K562 (cell line): Measurements from ENCODE around the gene BAD. TPM values are rescaled to one million over a fixed set of nuclear protein-coding genes. Genes with fewer than 3 reads are reported as not detected.

Experiments used
- BHLHE40 ChIP-seq: IDR thresholded peaks from 2 replicates; pipeline ENCODE4 v1.6.1; 2011; ENCODE audit warnings: low read length, improper control_type of control experiment
- CHCHD3 ChIP-seq: fragments of 250-450 bp; sonication (Bioruptor Pico); IDR thresholded peaks from 2 replicates; pipeline ENCODE4 v2.1.2; 2022; ENCODE audit warnings: mild to moderate bottlenecking
- ESRRA ChIP-seq: fragments of 450-650 bp; IDR thresholded peaks from 2 replicates; pipeline ENCODE4 v1.6.1; 2014; ENCODE audit warnings: low read depth, mild to moderate bottlenecking, moderate library complexity, borderline replicate concordance
- FOSL1 ChIP-seq: fragments of 200-800 bp; sonication (Bioruptor generic); conservative IDR thresholded peaks from 2 replicates; pipeline ENCODE4 v1.6.1; 2016; ENCODE audit warnings: missing genetic modification characterization, missing compliant biosample characterization
- FOXA3 ChIP-seq, 2 experiments: fragments of 450-650 bp in 1 of 2; sonication (generic) in 1 of 2; formaldehyde crosslinking; IDR thresholded peaks in 1 of 2; conservative IDR thresholded peaks in 1 of 2; 2 replicates each; pipeline versions ENCODE4 v1.4.0 to v1.8.0; 2020 to 2022; ENCODE audit warnings: mild to moderate bottlenecking in 2 of 2, missing genetic modification reagents in 1 of 2
- FOXM1 ChIP-seq, 2 experiments: fragments of 450-650 bp in 1 of 2; sonication (generic) in 1 of 2; formaldehyde crosslinking in 1 of 2; IDR thresholded peaks; 2 replicates each; pipeline versions ENCODE4 v1.6.1 to v1.9.0; 2017 to 2022; ENCODE audit warnings: low read depth in 2 of 2, mild to moderate bottlenecking in 2 of 2, missing genetic modification reagents in 1 of 2, moderate library complexity in 1 of 2
- FOXP1 ChIP-seq: sonication (generic); formaldehyde crosslinking; IDR thresholded peaks from 2 replicates; pipeline ENCODE4 v1.8.0; 2022; ENCODE audit warnings: mild to moderate bottlenecking, missing genetic modification reagents
- JUNB ChIP-seq: fragments of 450-650 bp; formaldehyde crosslinking; conservative IDR thresholded peaks from 2 replicates; pipeline ENCODE4 v1.4.0; 2020; ENCODE audit warnings: mild to moderate bottlenecking
- KAT2B ChIP-seq: IDR thresholded peaks from one replicate; pipeline ENCODE4 v1.6.1; 2012; ENCODE audit warnings: low read depth, mild to moderate bottlenecking, control low read depth, inconsistent platforms, low read length, moderate library complexity
- LCOR ChIP-seq: sonication (generic); formaldehyde crosslinking; IDR thresholded peaks from 2 replicates; pipeline ENCODE4 v1.8.0; 2022; ENCODE audit warnings: mild to moderate bottlenecking, missing genetic modification reagents
- MCM3 ChIP-seq: fragments of 450-650 bp; IDR thresholded peaks from 2 replicates; pipeline ENCODE4 v1.6.1; 2016
- MEF2D ChIP-seq: conservative IDR thresholded peaks from 2 replicates; pipeline ENCODE4 v1.6.1; 2016; ENCODE audit warnings: low read depth, missing genetic modification characterization, missing compliant biosample characterization
- NR1H2 ChIP-seq: sonication (generic); formaldehyde crosslinking; IDR thresholded peaks from 2 replicates; pipeline ENCODE4 v1.4.0; 2020; ENCODE audit warnings: mild to moderate bottlenecking, missing genetic modification reagents
- PHF8 ChIP-seq: fragments of 200-600 bp; sonication (generic); IDR thresholded peaks from 2 replicates; pipeline ENCODE4 v1.6.1; 2012; ENCODE audit warnings: mixed run types, mild to moderate bottlenecking, inconsistent platforms, low read length, moderate library complexity, borderline replicate concordance
- POLR2H ChIP-seq: IDR thresholded peaks from 2 replicates; pipeline ENCODE4 v1.6.1; 2016; ENCODE audit warnings: missing genetic modification characterization, low read depth, mild to moderate bottlenecking, control low read depth, missing compliant biosample characterization, moderate library complexity
- SRF ChIP-seq, 2 experiments: fragments of 250-450, 450-650 bp in 1 of 2; sonication (Bioruptor Pico) in 1 of 2; sonication (generic) in 1 of 2; formaldehyde crosslinking; IDR thresholded peaks; 2 replicates each; pipeline versions ENCODE4 v1.5.0 to v1.5.1; 2020 to 2022; ENCODE audit warnings: mild to moderate bottlenecking in 1 of 2, missing genetic modification reagents in 1 of 2
- XRCC3 ChIP-seq: fragments of 450-650 bp; IDR thresholded peaks from 2 replicates; pipeline ENCODE4 v1.6.1; 2017; ENCODE audit warnings: mild to moderate bottlenecking, moderate library complexity
- ZNF134 ChIP-seq: fragments of 250-450 bp; sonication (Bioruptor Pico); conservative IDR thresholded peaks from 2 replicates; pipeline ENCODE4 v1.4.0; 2020
- ZNF212 ChIP-seq: fragments of 450-650 bp; formaldehyde crosslinking; IDR thresholded peaks from 2 replicates; pipeline ENCODE4 v1.4.0; 2020; ENCODE audit warnings: mild to moderate bottlenecking
- ZNF561 ChIP-seq: fragments of 450-650 bp; formaldehyde crosslinking; conservative IDR thresholded peaks from 2 replicates; pipeline ENCODE4 v1.4.0; 2020; ENCODE audit warnings: mild to moderate bottlenecking, moderate library complexity
- polyA plus RNA-seq, 8 experiments: library from polyadenylated mRNA; depleted of rRNA in 4 of 8; stranded (reverse) in 5 of 8; unstranded in 3 of 8; fragments of >200 nt; fragmentation: Nextera tagmentation in 2 of 8; fragmentation: Illumina TruSeq in 1 of 8; extraction: Ambion mirVana in 2 of 8; extraction: Trizol in 1 of 8; gene quantifications; 2 replicates each; pipeline versions ENCODE4 v1.2.1 to v1.2.3, GENCODE V29; 2011 to 2014; ENCODE audit warnings: inconsistent platforms in 1 of 8, missing spikeins in 1 of 8
- total RNA-seq, 7 experiments: library from RNA; depleted of rRNA in 6 of 7; stranded (reverse); fragments of >200 nt in 6 of 7; fragmentation: Illumina TruSeq in 2 of 7; extraction: Trizol in 2 of 7; gene quantifications; 2 replicates each; pipeline versions ENCODE4 v1.2.1 to v1.2.3, GENCODE V29; 2011 to 2021; ENCODE audit warnings: low replicate concordance in 1 of 7
- TF ChIP-seq, protein P1 (sequence below): sonication (generic); formaldehyde crosslinking; IDR thresholded peaks from 2 replicates; pipeline ENCODE4 v1.8.1; 2023; ENCODE audit warnings: mild to moderate bottlenecking, missing genetic modification reagents
- TF ChIP-seq, protein P2 (sequence below): sonication (generic); formaldehyde crosslinking; IDR thresholded peaks from 2 replicates; pipeline ENCODE4 v1.8.1; 2022; ENCODE audit warnings: missing genetic modification reagents
- TF ChIP-seq, protein P3 (sequence below): fragments of 200-800 bp; sonication (Bioruptor generic); IDR thresholded peaks from 2 replicates; pipeline ENCODE4 v1.6.1; 2017; ENCODE audit warnings: missing genetic modification characterization, missing compliant biosample characterization

The BAD gene
- total and polyA plus RNA-seq, 9 of the 15 experiments (the other 6 are each of a cell fraction or from before 2014, with no cell fraction given) = 0.61 to 45.6 (median 11.8) TPM

DNA sequence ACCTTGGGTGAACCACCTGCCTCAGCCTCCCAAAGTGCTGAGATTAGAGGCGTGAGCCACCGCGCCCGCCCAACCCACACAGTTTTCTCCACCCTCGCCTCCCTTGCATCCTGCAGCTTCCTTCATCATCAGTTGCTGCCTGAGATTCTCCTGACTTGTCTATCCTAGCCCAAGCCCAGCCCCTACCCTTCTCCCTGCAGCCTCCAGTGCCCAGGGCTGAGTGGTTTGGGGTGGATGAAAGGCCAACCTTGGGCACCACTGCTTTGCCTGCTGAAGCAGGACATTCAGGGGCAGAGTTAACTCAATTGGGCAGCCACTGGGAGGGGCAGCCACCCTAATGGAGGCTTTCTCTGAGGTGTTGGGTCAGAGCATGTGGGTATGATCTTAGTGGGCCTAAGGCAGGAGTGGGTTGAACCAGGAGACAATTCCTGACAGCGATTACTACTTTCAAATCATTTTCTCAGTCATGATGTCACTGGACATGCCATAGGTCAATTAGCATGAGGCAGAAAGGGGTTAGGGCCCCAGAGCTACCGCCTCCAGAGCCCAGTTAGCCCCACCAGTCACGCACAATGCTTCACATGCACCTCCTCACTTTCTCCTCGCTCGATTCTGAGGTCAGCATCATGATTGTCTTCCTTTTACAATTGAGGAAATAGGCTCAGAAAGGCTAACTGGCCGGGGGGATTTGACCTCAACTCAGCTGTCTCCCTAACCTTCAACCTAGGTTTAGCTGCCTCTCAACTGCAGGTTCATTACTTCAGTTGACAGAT, 44.6 kb downstream of the BAD start (continued):
- TF ChIP-seq FOSL1 (tag) = no peak
- TF ChIP-seq KAT2B = no peak
- no peak for TF ChIP-seq MCM3
- TF ChIP-seq ESRRA = no peak
- TF ChIP-seq CHCHD3 = no peak
- no peak for TF ChIP-seq BHLHE40
- no peak for TF ChIP-seq ZNF212 (CRISPR knock-in tag)
- TF ChIP-seq, protein P1, sequence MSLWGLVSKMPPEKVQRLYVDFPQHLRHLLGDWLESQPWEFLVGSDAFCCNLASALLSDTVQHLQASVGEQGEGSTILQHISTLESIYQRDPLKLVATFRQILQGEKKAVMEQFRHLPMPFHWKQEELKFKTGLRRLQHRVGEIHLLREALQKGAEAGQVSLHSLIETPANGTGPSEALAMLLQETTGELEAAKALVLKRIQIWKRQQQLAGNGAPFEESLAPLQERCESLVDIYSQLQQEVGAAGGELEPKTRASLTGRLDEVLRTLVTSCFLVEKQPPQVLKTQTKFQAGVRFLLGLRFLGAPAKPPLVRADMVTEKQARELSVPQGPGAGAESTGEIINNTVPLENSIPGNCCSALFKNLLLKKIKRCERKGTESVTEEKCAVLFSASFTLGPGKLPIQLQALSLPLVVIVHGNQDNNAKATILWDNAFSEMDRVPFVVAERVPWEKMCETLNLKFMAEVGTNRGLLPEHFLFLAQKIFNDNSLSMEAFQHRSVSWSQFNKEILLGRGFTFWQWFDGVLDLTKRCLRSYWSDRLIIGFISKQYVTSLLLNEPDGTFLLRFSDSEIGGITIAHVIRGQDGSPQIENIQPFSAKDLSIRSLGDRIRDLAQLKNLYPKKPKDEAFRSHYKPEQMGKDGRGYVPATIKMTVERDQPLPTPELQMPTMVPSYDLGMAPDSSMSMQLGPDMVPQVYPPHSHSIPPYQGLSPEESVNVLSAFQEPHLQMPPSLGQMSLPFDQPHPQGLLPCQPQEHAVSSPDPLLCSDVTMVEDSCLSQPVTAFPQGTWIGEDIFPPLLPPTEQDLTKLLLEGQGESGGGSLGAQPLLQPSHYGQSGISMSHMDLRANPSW (CRISPR knock-in tag) = no peak
- no peak for TF ChIP-seq FOXM1 (IDR thresholded peaks at IDR 0.05; ENCODE audit: low read depth)
- TF ChIP-seq FOXM1 (CRISPR knock-in tag; IDR thresholded peaks at IDR 0.05; ENCODE audit: low read depth) = no peak
- no peak for TF ChIP-seq POLR2H
- TF ChIP-seq ZNF561 (CRISPR knock-in tag) = no peak
- TF ChIP-seq ZNF134 (CRISPR knock-in tag) = no peak; the same call in 1 of the 2 replicates
- TF ChIP-seq FOXP1 (CRISPR knock-in tag) = no peak
- TF ChIP-seq SRF (CRISPR knock-in tag; IDR thresholded peaks at IDR 0.05) = no peak
- no peak for TF ChIP-seq JUNB (CRISPR knock-in tag)
- TF ChIP-seq PHF8 = no peak
- TF ChIP-seq, protein P2, sequence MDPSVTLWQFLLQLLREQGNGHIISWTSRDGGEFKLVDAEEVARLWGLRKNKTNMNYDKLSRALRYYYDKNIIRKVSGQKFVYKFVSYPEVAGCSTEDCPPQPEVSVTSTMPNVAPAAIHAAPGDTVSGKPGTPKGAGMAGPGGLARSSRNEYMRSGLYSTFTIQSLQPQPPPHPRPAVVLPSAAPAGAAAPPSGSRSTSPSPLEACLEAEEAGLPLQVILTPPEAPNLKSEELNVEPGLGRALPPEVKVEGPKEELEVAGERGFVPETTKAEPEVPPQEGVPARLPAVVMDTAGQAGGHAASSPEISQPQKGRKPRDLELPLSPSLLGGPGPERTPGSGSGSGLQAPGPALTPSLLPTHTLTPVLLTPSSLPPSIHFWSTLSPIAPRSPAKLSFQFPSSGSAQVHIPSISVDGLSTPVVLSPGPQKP (CRISPR knock-in tag) = no peak
- TF ChIP-seq NR1H2 (CRISPR knock-in tag) = no peak
- TF ChIP-seq XRCC3 = no peak
- TF ChIP-seq FOXA3 (CRISPR knock-in tag; conservative IDR thresholded peaks at IDR 0.05 in 1 of 2, IDR thresholded peaks at IDR 0.05 in 1 of 2) = no peak
- TF ChIP-seq, protein P3, sequence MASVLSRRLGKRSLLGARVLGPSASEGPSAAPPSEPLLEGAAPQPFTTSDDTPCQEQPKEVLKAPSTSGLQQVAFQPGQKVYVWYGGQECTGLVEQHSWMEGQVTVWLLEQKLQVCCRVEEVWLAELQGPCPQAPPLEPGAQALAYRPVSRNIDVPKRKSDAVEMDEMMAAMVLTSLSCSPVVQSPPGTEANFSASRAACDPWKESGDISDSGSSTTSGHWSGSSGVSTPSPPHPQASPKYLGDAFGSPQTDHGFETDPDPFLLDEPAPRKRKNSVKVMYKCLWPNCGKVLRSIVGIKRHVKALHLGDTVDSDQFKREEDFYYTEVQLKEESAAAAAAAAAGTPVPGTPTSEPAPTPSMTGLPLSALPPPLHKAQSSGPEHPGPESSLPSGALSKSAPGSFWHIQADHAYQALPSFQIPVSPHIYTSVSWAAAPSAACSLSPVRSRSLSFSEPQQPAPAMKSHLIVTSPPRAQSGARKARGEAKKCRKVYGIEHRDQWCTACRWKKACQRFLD (CRISPR knock-in tag) = no peak
- no peak for TF ChIP-seq LCOR (CRISPR knock-in tag)
- no peak for TF ChIP-seq MEF2D (tag)
